Endodermal cell (in vitro differentiated cells): ENCODE results near the gene WIPF1. TPM values are rescaled to one million over a fixed set of nuclear protein-coding genes. Genes with fewer than 3 reads are reported as not detected.

ENCODE experiments used
- DNase-seq: peaks from one replicate; pipeline ENCODE4 v3.0.0-alpha.2; 2017
- H3K27ac ChIP-seq: 2 replicates; pipeline ENCODE4 v1.5.1; 2013; ENCODE audit warnings: mild to moderate bottlenecking, low read depth, low read length, moderate library complexity
- H3K27me3 ChIP-seq: 2 replicates; pipeline ENCODE4 v1.6.1; 2013; ENCODE audit warnings: mild to moderate bottlenecking, low read length, moderate library complexity; ENCODE audit not compliant: insufficient read depth, control insufficient read depth, poor library complexity, severe bottlenecking
- H3K36me3 ChIP-seq: 2 replicates; pipeline ENCODE4 v1.7.0; 2013; ENCODE audit warnings: mild to moderate bottlenecking, low read length, moderate library complexity; ENCODE audit not compliant: control insufficient read depth, insufficient read depth
- H3K4me1 ChIP-seq: one replicate; pipeline ENCODE4 v1.7.0; 2013; ENCODE audit warnings: low read length; ENCODE audit not compliant: control insufficient read depth, insufficient read depth
- H3K4me3 ChIP-seq: 2 replicates; pipeline ENCODE4 v1.5.1; 2013; ENCODE audit warnings: mild to moderate bottlenecking, low read length, moderate library complexity
- H3K9ac ChIP-seq: 2 replicates; pipeline ENCODE4 v1.6.1; 2013; ENCODE audit warnings: mild to moderate bottlenecking, low read length, moderate library complexity; ENCODE audit not compliant: poor library complexity, severe bottlenecking; ENCODE audit errors: extremely low read depth
- H3K9me3 ChIP-seq: 2 replicates; pipeline ENCODE4 v1.6.1; 2013; ENCODE audit warnings: mild to moderate bottlenecking, low read length, moderate library complexity; ENCODE audit not compliant: control insufficient read depth
- H3K27ac Mint-ChIP-seq: 2 replicates; pipeline ENCODE4 v1.8.0; 2020; ENCODE audit warnings: mixed read lengths
- H3K27me3 Mint-ChIP-seq: 2 replicates; pipeline ENCODE4 v1.8.0; 2021; ENCODE audit warnings: mild to moderate bottlenecking, mixed read lengths; ENCODE audit not compliant: insufficient read depth
- H3K36me3 Mint-ChIP-seq: 2 replicates; pipeline ENCODE4 v1.8.0; 2020; ENCODE audit warnings: low read depth, mixed read lengths
- H3K4me1 Mint-ChIP-seq: 2 replicates; pipeline ENCODE4 v1.8.0; 2020; ENCODE audit warnings: mixed read lengths
- H3K4me3 Mint-ChIP-seq: 2 replicates; pipeline ENCODE4 v1.8.0; 2020; ENCODE audit warnings: mild to moderate bottlenecking, moderate library complexity, mixed read lengths
- H3K9me3 Mint-ChIP-seq: 2 replicates; pipeline ENCODE4 v1.8.0; 2020; ENCODE audit warnings: mild to moderate bottlenecking, mixed read lengths
- WGBS, 2 experiments: methylation state at CpG; one replicate each; pipeline versions ENCODE4 v1.1.5 to v1.1.7; 2013; ENCODE audit warnings: missing lambda C conversion rate in 2 of 2, mixed read lengths in 1 of 2; ENCODE audit not compliant: insufficient coverage in 1 of 2, insufficient read length in 1 of 2; 5-methylcytosine and 5-hydroxymethylcytosine counted together
- total RNA-seq, 2 donors: library from RNA; stranded (reverse); fragmentation: NEBNext Ultra II Directional in 1 of 2; extraction: Animal tissue kit (Norgen Biotek cat#: 25700) in 1 of 2; gene quantifications; 2 replicates in 1 of 2; 3 replicates in 1 of 2; pipeline ENCODE4 v1.2.1, GENCODE V29; 2021
- TF ChIP-seq, protein P1 (sequence below): fragments of 200-600 bp; sonication (generic); conservative IDR thresholded peaks from 2 replicates; pipeline ENCODE4 v1.5.0; 2021; ENCODE audit warnings: antibody characterized with exemption, mild to moderate bottlenecking

The WIPF1 gene
- total RNA-seq, 2 donors from 2014 or later: 21.5 to 28.5 TPM

DNA sequence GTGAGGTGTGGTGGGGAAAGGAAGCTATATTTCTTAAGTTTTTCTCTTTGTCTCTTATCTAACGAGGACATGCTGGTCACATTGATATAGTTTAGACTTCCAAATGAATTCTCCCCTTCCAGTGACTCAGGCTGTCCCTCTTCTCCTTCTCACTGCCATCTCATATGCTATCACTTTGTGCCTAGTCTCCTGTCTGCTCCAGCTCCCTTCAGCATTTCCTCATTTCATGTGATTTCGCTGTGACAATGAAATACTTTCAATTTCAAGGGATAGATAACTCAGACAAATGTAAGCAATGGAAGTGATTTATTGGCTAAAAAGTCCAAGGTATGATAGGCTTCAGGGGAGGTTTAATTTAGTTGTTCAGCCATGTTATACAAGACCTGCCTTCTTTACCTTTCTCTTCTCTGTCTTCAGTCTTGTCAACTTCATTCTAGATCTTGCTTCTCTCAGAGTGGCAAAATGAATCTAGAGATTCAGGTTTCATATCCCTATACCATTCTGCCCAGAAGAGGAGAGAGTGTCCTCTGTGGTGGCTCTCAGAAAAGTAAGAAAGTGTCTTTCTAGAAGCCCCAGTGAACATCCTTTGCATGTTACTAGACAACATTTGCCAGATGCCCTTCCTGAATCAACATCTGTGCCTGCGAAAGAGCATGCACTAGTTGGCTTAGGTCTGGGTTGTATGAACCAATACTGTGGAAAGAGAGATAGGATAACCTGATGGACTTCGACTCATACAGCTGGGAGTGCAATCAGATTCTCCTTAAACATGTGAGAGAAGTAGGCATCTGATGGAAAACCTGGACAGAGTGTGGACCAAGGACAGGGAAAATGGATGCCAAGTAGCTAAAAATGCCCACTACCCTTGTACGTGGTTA, 80.9 kb downstream of the WIPF1 start:
- Mint-ChIP-seq H3K36me3 (peaks cover 3% of the 10 kb centered on the region), H3K27ac (no peak overlapping the region), H3K4me3 (no peak overlapping the region), H3K9me3 (peaks cover 32% of the 10 kb centered on the region), H3K4me1 (no peaks in the 10 kb centered on the region), H3K27me3 (peaks cover 17% of the 10 kb centered on the region)
- Histone ChIP-seq H3K27ac (no peak overlapping the region), H3K4me3 (no peak overlapping the region), H3K36me3 (no peaks in the 10 kb centered on the region), H3K4me1 (no peaks in the 10 kb centered on the region), H3K9ac (no peak overlapping the region), H3K27me3 (peaks cover 8% of the 10 kb centered on the region), H3K9me3 (peaks cover 17% of the 10 kb centered on the region)
- WGBS, 2 experiments: 89 to 91% methylated on average over 4 to 5 of the region's 5 CpGs
- no peak for DNase-seq
- TF ChIP-seq, protein P1, sequence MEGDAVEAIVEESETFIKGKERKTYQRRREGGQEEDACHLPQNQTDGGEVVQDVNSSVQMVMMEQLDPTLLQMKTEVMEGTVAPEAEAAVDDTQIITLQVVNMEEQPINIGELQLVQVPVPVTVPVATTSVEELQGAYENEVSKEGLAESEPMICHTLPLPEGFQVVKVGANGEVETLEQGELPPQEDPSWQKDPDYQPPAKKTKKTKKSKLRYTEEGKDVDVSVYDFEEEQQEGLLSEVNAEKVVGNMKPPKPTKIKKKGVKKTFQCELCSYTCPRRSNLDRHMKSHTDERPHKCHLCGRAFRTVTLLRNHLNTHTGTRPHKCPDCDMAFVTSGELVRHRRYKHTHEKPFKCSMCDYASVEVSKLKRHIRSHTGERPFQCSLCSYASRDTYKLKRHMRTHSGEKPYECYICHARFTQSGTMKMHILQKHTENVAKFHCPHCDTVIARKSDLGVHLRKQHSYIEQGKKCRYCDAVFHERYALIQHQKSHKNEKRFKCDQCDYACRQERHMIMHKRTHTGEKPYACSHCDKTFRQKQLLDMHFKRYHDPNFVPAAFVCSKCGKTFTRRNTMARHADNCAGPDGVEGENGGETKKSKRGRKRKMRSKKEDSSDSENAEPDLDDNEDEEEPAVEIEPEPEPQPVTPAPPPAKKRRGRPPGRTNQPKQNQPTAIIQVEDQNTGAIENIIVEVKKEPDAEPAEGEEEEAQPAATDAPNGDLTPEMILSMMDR: no peak

DNA sequence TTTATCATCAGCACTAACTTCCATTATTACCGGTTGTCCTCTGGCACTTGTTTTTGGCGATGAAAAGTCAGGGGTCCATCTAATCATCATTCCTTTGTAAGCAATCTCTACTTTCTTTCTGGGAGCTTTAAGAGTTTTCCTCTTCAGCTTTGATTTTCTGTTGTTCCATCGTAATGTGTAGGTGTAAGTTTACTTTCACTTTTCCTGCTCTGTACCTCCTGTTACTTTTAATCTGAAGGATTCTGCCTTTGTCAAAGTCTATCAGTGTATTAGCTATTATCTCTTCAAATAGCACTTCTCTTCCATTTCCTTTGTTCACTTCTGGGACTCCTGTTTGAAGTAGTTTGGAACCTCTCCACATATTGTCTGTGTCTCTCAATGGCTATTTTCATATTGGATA, 85.3 kb downstream of the WIPF1 start:
- Mint-ChIP-seq H3K9me3 (peaks cover 75% of the 10 kb centered on the region), H3K27ac (no peak overlapping the region)
- WGBS, 2 experiments: 95 to 100% methylated on average over 1 to 3 of the region's 3 CpGs

DNA sequence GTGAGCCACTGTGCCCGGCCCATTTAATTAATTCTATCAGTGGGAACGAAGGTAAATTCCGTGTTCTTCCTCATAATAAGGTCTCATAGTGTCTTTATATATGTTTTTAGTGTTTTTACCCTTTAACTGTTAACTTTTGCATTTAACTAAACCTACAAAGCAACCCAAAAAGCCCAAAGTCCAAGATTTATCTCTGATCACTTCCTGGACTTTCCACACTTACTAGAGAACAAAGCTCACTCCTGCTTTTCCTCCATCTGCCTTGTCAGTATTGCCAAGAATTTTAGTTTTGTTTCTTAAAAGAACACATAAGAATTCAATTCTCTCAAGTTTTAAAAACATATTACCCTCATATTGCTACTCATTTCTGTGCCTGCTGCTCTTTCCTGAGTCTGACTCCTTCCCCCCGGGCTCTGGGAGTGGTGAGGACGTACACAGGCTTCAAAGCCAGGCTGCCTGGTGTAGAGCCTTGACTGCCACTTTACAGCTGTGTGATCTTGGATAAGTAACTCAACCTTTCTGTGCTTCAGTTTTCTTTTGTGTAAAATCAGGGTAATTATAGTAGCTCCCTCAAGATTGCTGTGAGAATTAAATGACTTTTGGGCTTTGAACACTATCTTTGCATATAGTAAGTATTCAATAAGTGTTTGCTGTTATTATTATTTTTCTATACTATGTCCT, 85.9 kb downstream of the WIPF1 start:
- Mint-ChIP-seq H3K27me3 (peaks cover 8% of the 10 kb centered on the region), H3K36me3 (peaks cover 7% of the 10 kb centered on the region), H3K27ac (no peak overlapping the region), H3K4me3 (no peak overlapping the region), H3K4me1 (no peaks in the 10 kb centered on the region), H3K9me3 (peaks cover 79% of the 10 kb centered on the region)
- no peaks in the 10 kb centered on the region for H3K27me3 ChIP-seq
- H3K4me1 ChIP-seq: no peaks in the 10 kb centered on the region
- TF ChIP-seq, protein P1: no peak
- WGBS, 2 experiments: 80 to 90% methylated on average over 1 to 2 of the region's 5 CpGs
- no peak for DNase-seq
- H3K36me3 ChIP-seq: no peaks in the 10 kb centered on the region
- peaks cover 51% of the 10 kb centered on the region for H3K9me3 ChIP-seq
- no peak overlapping the region for H3K27ac ChIP-seq
- H3K4me3 ChIP-seq: no peak overlapping the region
- H3K9ac ChIP-seq: no peak overlapping the region

More for the DNA sequence above, 85.3 kb downstream of the WIPF1 start:
- H3K36me3 ChIP-seq: no peaks in the 10 kb centered on the region
- H3K27me3 ChIP-seq: no peaks in the 10 kb centered on the region
- no peak for DNase-seq
- no peak overlapping the region for H3K4me3 ChIP-seq
- peaks cover 51% of the 10 kb centered on the region for H3K9me3 ChIP-seq
- TF ChIP-seq, protein P1: no peak
- H3K27ac ChIP-seq: no peak overlapping the region
- H3K4me1 Mint-ChIP-seq: no peaks in the 10 kb centered on the region
- no peaks in the 10 kb centered on the region for H3K4me1 ChIP-seq
- no peak overlapping the region for H3K4me3 Mint-ChIP-seq
- H3K9ac ChIP-seq: no peak overlapping the region
- H3K27me3 Mint-ChIP-seq: peaks cover 9% of the 10 kb centered on the region
- peaks cover 7% of the 10 kb centered on the region for H3K36me3 Mint-ChIP-seq
